ENCODE measurements around the gene DLGAP1.
A peak's percentile ranks its signal among the peaks of the same experiment; 100 is the strongest.

Gene DLGAP1

GRCh38 chr18:3451989-3452749, 1002.9 kb downstream of the DLGAP1 start:
- H3K27me3 ChIP-seq (replicated peaks; ENCODE audit: control insufficient read depth, insufficient read depth, low read length): no peaks in the 10 kb centered on the region; the same call in 1 of the 2 replicates
- DNase-seq (ENCODE audit: extremely low read depth, insufficient read length): no peak
- peak overlapping the region; percentile 50 for H3K4me3 ChIP-seq (replicated peaks; ENCODE audit: low read depth, low read length)
- TF ChIP-seq CTCF (IDR thresholded peaks at IDR 0.05; ENCODE audit: insufficient read depth, low read length, poor library complexity, severe bottlenecking): no peak
- H3K36me3 ChIP-seq (ENCODE audit: control insufficient read depth, insufficient read depth, low read length): no peaks in the 10 kb centered on the region

GRCh38 chr18:3451183-3451988, 1003.7 kb downstream of the DLGAP1 start:
- DNase-seq (ENCODE audit: extremely low read depth, insufficient read length): peak; percentile 75
- no peak for TF ChIP-seq CTCF (IDR thresholded peaks at IDR 0.05; ENCODE audit: insufficient read depth, low read length, poor library complexity, severe bottlenecking)
- H3K27me3 ChIP-seq (replicated peaks; ENCODE audit: control insufficient read depth, insufficient read depth, low read length): no peaks in the 10 kb centered on the region; the same call in 1 of the 2 replicates
- H3K36me3 ChIP-seq (ENCODE audit: control insufficient read depth, insufficient read depth, low read length): no peaks in the 10 kb centered on the region
- peak overlapping the region; percentile 50 for H3K4me3 ChIP-seq (replicated peaks; ENCODE audit: low read depth, low read length)

- TF ChIP-seq CTCF (IDR thresholded peaks at IDR 0.05; ENCODE audit: insufficient read depth, low read length, poor library complexity, severe bottlenecking): no peak
- H3K36me3 ChIP-seq (ENCODE audit: control insufficient read depth, insufficient read depth, low read length): no peaks in the 10 kb centered on the region
- H3K4me3 ChIP-seq (replicated peaks; ENCODE audit: low read depth, low read length): peak overlapping the region; percentile 50
- H3K27me3 ChIP-seq (replicated peaks; ENCODE audit: control insufficient read depth, insufficient read depth, low read length): no peaks in the 10 kb centered on the region; the same call in 1 of the 2 replicates
- no peak for DNase-seq (ENCODE audit: extremely low read depth, insufficient read length)
These were observed 1004.3 kb downstream of the DLGAP1 start for GRCh38 chr18:3450799-3451182.

- H3K27me3 ChIP-seq (replicated peaks; ENCODE audit: control insufficient read depth, insufficient read depth, low read length): no peaks in the 10 kb centered on the region; the same call in 1 of the 2 replicates
- TF ChIP-seq CTCF (IDR thresholded peaks at IDR 0.05; ENCODE audit: insufficient read depth, low read length, poor library complexity, severe bottlenecking): no peak
- H3K36me3 ChIP-seq (ENCODE audit: control insufficient read depth, insufficient read depth, low read length): no peaks in the 10 kb centered on the region
- peak within 1 kb of the TSS; percentile 63 for H3K4me3 ChIP-seq (replicated peaks; ENCODE audit: low read depth, low read length)
- DNase-seq (ENCODE audit: extremely low read depth, insufficient read length): peak; percentile 67
These were observed 1004.9 kb downstream of the DLGAP1 start, which contains the start of gene TGIF1 for GRCh38 chr18:3450012-3450798. TGIF1 (plus strand) TSS chr18:3450172; CDS start chr18:3450490, 318 bp downstream.

- TF ChIP-seq CTCF (IDR thresholded peaks at IDR 0.05; ENCODE audit: insufficient read depth, low read length, poor library complexity, severe bottlenecking): no peak
- Histone ChIP-seq H3K4me3 (replicated peaks; ENCODE audit: low read depth, low read length) (peak overlapping the region; percentile 50), H3K27me3 (replicated peaks; ENCODE audit: control insufficient read depth, insufficient read depth, low read length) (no peaks in the 10 kb centered on the region; the same call in 1 of the 2 replicates), H3K36me3 (ENCODE audit: control insufficient read depth, insufficient read depth, low read length) (no peaks in the 10 kb centered on the region)
- no peak for DNase-seq (ENCODE audit: extremely low read depth, insufficient read length)
These were observed 1005.5 kb downstream of the DLGAP1 start for GRCh38 chr18:3449512-3450011.

All from GM06990 (cell line).